Endothelial cell of hepatic sinusoid (primary cell): Measurements from ENCODE around the gene HEYL.

Experiments used
- in situ Hi-C: cut with HindIII; loops from 2 replicates; pipeline ENCODE4 v1.10.0; 2017; ENCODE audit warnings: low sequenced_read_pairs

HEYL gene

GRCh38 chr1:39668111-39668510 is 28.7 kb upstream of the HEYL start:
- in situ Hi-C loops: no loop called here

DNA sequence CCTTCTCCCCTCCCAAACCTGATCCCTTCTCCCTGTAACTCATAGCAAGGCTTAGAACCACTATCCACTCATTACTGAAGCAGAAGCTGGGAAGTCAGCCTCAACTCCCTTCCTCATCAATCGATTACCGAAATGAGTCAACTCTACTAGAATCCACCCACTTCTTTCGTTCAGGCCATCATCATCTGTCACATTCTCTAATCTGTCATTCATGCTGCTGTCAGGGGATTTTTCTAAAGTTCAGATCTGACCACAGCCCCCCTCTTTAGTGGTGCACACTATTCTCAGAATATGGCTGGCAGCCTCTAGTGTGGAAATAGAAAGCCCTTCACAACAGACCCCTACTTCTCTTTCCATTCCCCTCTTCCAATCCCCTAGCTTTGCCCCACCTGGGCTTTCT is 27.3 kb upstream of the HEYL start:
- in situ Hi-C loops: no loop called here

GRCh38 chr1:39663559-39663958 is 24.1 kb upstream of the HEYL start:
- in situ Hi-C loops: no loop called here

DNA sequence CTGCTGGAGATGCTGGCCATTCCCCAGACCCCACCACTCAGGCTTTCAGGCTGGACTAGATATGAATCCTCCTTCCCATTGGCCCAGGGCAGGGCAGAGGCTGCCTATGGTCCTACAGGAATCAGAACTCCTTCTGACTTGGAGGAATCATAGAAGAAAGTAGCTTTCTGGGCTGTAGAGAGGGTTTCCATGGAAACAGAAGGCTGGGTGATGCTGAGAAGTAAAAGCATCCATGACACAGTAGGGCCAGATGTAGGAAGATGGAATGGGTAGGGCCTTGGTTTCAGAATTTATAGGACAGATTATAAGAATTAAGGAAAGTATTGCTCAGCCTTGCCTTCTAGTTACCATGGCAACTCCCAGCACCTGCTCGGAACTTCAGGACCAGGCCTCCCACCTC is 23.4 kb upstream of the HEYL start:
- in situ Hi-C loops: no loop called here

DNA sequence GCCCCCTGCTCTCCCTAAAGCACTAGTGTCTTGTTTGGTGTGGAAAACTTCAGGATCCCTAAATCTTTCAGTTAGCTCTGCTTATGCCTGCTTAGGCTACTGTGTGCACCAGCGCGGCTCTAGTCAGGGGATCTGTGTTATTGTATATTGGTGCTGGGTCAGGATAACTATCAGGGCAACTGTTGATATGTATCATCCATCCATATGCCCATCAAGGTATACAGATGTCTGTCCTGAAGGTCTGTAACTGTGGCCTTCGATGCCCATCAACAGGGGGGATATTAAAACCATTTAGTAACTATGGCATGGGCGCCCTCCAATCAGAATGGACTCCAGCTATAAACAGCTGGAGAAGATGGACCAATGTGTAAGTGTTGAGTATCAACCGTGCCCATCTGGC is 20.1 kb upstream of the HEYL start:
- in situ Hi-C loops: loop anchor here (5.0 kb wide), 1 partner anchor 62 kb away; no protein-coding TSS in a partner anchor

- in situ Hi-C loops: loop anchor here (5.0 kb wide), 1 partner anchor 62 kb away; no protein-coding TSS in a partner anchor
These were observed 19.7 kb upstream of the HEYL start for GRCh38 chr1:39659110-39659509.

DNA sequence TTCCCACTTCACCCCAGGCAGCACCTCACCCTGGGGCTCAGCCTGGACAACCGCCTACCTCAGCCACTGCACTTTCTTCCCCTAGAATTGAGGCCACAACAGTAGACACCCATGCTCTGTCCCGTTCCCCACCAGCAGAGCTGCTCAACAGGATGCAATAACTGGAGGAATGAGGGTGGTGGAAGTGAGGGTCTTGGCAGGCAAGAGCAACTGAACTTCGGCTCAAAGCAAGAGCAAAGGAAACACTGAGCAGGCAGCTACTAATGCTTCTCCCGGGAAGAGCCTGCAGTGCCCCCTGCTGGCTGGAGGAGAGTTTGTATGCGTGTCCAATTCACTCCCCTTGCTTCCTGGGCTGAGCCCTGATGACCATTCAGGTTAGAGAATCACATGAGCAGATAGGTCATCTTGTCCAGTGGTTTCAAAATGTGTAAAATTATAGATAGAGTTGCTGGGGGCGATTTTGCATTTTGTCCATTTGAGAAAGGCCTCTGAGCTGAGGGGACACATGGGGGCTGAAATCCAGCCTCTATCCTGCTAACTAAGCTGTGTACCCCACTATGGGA is 18.6 kb upstream of the HEYL start:
- in situ Hi-C loops: loop anchor here (5.0 kb wide), 1 partner anchor 61 kb away; no protein-coding TSS in a partner anchor

DNA sequence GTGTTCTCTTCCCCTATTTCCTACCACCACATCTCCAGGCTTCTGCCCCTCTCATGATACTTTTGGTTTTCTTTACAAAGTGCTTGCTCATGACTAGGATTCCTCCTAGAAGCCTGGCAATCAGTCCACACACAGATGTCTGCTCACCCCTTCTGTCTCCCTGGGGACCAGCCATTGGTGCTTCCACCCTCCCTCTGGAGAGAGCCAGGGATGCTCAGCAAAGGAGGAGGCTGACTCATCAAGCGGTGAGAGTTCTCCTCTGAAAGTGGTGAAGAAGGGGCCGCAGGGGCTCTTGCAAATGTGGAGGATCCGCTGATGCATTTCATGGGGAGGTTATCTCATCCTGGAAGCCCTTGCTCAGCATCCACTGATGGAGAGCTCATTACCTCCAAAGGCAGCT is 18.0 kb upstream of the HEYL start:
- in situ Hi-C loops: loop anchor here (5.0 kb wide), 1 partner anchor 60 kb away; no protein-coding TSS in a partner anchor

- in situ Hi-C loops: loop anchor here (5.0 kb wide), 1 partner anchor 59 kb away; no protein-coding TSS in a partner anchor
These were observed 16.9 kb upstream of the HEYL start for GRCh38 chr1:39656391-39656790.

DNA sequence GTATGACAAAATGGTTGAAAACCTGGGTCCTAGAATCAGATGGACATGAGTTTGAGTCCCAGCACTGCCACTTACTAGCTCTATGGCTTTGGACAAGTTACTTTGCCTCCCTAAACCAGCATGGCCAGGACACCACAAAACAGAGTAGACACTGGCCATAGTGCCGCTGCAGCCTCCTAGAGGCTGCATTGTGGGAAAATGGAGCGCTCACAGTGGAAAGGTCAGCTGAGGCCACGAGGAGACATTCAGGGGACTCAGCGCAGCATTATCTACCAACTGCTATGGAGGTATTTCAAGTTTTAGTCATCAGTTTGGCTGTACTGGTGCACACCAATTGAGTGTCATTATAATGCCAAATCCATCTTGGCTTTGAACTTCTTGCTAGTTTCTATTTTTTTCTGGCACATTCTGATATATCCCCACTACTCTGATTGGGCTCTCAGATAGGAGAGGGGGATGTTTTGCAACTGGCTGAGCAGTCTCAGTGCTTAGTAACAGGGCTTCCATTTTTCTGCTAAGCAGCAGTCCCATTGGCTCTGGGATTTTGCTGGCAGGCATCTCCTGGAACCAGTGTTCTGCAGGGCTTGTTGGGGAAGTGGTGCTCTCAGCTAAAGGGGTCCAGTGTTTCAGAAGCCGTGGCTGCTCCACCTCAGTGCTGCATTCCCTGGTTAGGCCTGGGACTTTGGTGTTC is 16.3 kb upstream of the HEYL start:
- in situ Hi-C loops: loop anchor here (5.0 kb wide), 1 partner anchor 58 kb away; no protein-coding TSS in a partner anchor

DNA sequence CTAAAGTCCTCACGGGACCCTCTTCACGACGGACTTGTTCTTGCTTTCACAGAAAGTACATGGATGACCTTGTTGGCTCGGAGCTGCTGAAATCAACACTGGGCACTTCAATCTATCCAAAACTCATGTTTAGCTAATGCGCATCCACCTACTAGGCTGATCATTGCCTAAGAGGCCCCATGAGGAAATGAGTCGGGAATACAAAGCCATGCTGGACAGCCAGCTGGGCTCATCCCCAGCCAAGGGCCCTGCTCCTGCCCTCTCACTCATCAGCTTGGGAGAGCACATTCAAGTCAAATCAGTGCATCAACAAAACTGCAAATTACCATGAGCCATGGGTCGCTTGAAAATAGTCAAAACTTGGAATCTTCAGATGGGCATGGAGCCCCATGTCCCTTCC is 14.8 kb upstream of the HEYL start:
- in situ Hi-C loops: no loop called here

DNA sequence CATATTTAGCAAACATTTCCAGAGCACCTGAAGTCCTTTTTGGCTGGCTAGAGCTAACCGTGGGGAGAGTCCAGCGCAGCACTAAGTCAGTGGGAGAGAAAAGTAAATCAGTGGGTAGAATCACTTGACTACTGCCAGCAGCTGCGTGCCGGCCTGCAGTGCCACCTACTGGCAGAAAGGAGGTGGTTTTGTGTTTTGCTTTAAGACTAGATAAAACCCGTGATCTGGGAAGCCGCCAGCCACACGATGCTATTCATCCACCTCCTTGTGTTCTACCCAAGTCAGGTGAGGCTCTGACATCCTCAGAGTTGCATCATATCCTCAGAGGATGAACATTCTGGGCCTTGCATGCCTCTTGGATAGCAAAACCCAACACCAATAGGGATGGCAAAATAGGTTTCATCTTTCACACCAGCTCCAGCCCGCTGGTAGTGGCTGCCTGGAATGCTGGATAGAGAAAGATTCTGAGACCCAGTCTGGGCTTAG is 14.1 kb upstream of the HEYL start:
- in situ Hi-C loops: no loop called here

- in situ Hi-C loops: no loop called here
These were observed 13.1 kb upstream of the HEYL start for GRCh38 chr1:39652554-39652953.

DNA sequence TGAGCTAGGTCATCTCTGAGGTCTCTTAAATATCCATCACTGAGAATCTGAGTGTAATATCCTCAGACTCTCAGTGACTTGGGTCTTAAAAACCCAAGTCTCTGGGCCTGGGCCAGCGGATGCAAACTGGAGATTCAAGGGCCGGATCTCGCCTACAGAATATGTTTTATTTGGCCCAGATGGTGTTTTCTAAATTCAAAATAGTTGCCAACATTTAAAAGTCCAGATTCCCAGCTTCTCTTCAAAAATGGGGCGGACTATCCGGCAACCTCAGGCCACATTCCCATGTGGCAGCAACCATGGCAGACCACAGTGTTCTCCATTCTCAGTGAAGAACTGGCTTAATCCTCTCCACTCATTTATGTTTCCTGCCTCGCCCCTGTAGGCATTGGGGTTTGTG is 12.7 kb upstream of the HEYL start:
- in situ Hi-C loops: no loop called here

- in situ Hi-C loops: no loop called here
These were observed 11.0 kb upstream of the HEYL start for GRCh38 chr1:39650431-39650830.

DNA sequence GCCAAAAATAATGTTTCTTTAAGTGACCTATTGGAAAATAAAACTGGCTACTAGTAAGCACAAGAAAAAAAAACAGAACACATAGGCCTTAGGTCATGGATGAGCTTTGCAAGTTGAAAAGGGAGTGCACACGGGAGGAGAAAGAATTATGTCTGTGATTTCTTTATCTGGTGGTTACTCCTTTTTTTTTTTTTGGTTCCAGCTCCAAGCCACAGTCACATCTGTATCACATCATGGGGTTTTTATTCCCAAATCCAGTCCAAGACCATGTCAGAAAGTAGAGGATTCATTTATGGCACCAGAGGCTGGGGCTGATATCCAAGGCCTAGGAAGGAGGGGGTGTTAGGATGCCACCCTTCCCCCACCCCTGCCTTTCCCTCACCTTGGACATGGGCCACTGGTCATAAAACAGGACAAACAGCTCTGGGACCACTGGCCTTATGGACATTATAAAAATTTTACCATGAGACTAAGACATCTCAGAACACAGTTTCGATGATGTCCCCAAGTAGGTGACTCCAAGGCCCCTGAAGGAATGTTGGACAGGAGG is 10.3 kb upstream of the HEYL start:
- in situ Hi-C loops: no loop called here

- in situ Hi-C loops: no loop called here
These were observed 9.1 kb upstream of the HEYL start for GRCh38 chr1:39648496-39648895.

GRCh38 chr1:39647247-39647646 is 7.8 kb upstream of the HEYL start:
- in situ Hi-C loops: no loop called here

DNA sequence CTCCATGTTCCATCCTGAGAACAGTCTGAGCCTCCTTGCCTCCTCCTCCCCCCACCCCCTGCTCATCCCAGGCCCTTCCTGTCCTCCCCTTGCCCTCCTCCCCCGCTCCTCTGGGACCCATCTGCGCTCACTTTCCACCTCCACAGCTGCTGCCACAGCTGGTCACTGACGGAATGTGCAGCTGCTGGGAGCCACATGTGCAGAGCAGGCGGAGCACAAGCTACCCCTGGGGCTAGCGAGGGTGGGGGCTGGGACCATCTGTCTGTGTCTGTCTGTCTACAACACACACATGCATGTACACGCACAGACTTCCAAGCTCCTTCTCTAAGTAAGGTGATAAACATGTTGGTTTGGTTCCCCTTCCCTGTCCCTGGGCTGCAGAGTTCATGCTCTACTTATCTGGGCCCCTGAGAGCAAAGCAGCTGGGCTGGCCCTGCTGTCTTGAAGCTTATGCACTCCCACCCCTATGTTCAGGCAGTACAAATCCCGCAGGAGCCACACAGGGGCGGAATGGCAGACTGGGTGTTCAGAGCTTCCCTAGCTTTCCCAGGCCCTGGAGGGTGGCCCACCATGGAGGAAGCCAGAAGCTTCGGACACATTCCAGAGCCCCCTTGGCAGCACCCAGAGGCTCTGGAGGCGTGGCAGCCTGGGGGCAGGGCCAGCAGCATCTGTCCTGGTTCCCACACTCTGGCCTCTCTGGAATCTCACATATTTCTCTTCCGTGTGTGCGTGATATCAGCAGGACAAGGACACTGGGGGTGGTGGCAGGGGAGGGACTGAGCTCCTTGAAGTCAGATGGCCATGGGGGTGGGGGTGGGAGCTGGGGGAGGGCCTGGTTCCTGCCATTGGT is 7.0 kb upstream of the HEYL start:
- in situ Hi-C loops: no loop called here

DNA sequence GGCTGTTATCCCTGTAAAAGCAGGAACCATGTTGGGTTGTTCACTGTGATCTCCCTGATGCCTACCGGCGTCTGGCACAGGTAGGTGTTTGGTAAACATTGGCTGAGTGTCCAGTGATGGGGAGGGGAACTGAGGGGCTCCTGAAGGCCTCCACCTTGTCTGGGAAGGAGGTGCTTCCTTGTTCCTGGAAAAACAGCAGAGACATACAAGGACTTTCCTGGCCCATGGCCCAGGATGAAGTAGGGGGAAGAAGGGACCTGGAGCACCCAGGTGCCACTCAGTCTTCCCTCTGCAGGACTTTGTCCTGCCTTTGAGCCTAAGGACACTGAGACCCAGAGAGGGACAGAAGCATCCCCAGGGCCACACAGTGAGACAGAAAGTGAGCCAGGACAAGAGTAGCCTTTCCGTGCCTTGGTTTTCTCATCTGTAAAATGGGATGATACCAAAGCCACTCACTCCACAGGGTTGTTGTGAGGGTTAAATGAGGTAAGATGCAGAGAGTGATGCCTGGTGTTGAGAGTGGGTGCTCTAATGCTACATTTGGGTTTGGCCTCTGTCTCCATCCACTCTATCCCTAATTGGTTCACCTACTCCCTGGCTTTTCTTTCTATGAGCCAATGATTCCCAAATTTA is 6.1 kb upstream of the HEYL start:
- in situ Hi-C loops: no loop called here

DNA sequence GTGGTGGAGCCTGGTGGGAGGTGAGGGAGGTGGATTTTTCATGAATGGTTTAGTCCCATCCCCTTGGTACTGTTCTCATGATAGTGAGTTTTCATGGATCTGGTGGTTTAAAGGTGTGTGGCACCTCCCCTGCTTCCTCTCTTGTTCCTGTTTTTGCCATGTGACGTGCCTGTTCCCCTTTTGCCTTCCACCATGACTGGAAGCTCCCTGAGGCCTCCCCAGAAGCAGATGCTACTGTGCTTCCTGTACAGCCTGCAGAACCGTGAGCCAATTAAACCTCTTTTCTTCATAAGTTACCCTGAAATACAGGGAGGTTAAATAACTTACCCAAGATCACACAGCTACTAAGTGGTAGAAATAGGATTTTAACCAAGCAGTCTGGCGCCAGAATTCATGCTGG is 4.3 kb upstream of the HEYL start:
- in situ Hi-C loops: no loop called here
